ENCODE measurements around the gene WWOX.

DNA sequence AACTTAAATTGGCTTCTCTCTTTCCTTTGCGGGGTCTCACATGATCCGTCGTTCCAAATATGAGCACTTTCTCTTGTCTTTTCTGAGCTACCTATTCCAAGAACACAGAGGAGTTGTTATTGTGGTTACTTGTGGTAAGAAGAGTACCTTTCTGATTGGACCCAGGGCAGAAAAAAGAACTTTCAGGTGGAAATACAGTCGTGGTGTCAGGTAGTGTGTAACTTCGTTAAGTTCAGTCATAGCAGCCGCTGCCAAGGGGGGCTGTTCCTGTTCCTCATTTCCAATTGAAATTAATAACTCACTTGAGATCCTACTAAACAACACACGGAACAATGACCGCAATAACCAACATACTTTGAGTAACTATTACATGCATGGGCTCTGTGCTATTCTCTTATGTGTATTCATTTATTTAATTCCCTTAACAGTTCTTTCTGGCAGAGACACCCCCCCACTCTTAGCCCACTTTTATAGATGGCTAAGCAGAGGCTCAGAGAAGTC, 819.4 kb downstream of the WWOX start:
- TF ChIP-seq, protein P1, sequence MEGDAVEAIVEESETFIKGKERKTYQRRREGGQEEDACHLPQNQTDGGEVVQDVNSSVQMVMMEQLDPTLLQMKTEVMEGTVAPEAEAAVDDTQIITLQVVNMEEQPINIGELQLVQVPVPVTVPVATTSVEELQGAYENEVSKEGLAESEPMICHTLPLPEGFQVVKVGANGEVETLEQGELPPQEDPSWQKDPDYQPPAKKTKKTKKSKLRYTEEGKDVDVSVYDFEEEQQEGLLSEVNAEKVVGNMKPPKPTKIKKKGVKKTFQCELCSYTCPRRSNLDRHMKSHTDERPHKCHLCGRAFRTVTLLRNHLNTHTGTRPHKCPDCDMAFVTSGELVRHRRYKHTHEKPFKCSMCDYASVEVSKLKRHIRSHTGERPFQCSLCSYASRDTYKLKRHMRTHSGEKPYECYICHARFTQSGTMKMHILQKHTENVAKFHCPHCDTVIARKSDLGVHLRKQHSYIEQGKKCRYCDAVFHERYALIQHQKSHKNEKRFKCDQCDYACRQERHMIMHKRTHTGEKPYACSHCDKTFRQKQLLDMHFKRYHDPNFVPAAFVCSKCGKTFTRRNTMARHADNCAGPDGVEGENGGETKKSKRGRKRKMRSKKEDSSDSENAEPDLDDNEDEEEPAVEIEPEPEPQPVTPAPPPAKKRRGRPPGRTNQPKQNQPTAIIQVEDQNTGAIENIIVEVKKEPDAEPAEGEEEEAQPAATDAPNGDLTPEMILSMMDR (IDR thresholded peaks at IDR 0.05) = no peak
- TF ChIP-seq POLR2A (IDR thresholded peaks at IDR 0.05) = no peak
- TF ChIP-seq EP300 (IDR thresholded peaks at IDR 0.05) = no peak
